ENCODE data around the gene THRAP3. TPM values are rescaled to one million over a fixed set of nuclear protein-coding genes. Genes with fewer than 3 reads are reported as not detected.

The THRAP3 gene
- total and polyA plus RNA-seq, 2 of the 8 experiments (the other 6 are each of a cell fraction or from before 2014, with no cell fraction given) = 40.2 to 183 TPM

DNA sequence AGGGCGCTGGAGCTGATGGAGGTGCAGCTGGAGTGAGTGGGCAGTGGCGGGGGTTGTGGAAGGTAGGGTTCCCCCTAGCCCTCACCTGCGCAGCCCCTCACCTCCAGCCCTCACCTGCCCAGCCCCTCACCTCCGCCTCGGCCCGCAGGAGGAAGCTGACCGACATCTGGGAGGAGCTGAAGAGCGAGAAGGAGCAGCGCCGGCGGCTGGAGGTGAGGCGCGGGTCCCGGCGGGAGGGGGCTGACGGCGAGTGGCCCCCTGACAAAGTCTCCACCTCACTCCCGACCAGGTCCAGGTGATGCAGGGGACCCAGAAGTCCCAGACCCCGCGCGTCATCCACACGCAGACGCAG is 96.5 kb downstream of the THRAP3 start (continued):
- TF ChIP-seq, protein P1, sequence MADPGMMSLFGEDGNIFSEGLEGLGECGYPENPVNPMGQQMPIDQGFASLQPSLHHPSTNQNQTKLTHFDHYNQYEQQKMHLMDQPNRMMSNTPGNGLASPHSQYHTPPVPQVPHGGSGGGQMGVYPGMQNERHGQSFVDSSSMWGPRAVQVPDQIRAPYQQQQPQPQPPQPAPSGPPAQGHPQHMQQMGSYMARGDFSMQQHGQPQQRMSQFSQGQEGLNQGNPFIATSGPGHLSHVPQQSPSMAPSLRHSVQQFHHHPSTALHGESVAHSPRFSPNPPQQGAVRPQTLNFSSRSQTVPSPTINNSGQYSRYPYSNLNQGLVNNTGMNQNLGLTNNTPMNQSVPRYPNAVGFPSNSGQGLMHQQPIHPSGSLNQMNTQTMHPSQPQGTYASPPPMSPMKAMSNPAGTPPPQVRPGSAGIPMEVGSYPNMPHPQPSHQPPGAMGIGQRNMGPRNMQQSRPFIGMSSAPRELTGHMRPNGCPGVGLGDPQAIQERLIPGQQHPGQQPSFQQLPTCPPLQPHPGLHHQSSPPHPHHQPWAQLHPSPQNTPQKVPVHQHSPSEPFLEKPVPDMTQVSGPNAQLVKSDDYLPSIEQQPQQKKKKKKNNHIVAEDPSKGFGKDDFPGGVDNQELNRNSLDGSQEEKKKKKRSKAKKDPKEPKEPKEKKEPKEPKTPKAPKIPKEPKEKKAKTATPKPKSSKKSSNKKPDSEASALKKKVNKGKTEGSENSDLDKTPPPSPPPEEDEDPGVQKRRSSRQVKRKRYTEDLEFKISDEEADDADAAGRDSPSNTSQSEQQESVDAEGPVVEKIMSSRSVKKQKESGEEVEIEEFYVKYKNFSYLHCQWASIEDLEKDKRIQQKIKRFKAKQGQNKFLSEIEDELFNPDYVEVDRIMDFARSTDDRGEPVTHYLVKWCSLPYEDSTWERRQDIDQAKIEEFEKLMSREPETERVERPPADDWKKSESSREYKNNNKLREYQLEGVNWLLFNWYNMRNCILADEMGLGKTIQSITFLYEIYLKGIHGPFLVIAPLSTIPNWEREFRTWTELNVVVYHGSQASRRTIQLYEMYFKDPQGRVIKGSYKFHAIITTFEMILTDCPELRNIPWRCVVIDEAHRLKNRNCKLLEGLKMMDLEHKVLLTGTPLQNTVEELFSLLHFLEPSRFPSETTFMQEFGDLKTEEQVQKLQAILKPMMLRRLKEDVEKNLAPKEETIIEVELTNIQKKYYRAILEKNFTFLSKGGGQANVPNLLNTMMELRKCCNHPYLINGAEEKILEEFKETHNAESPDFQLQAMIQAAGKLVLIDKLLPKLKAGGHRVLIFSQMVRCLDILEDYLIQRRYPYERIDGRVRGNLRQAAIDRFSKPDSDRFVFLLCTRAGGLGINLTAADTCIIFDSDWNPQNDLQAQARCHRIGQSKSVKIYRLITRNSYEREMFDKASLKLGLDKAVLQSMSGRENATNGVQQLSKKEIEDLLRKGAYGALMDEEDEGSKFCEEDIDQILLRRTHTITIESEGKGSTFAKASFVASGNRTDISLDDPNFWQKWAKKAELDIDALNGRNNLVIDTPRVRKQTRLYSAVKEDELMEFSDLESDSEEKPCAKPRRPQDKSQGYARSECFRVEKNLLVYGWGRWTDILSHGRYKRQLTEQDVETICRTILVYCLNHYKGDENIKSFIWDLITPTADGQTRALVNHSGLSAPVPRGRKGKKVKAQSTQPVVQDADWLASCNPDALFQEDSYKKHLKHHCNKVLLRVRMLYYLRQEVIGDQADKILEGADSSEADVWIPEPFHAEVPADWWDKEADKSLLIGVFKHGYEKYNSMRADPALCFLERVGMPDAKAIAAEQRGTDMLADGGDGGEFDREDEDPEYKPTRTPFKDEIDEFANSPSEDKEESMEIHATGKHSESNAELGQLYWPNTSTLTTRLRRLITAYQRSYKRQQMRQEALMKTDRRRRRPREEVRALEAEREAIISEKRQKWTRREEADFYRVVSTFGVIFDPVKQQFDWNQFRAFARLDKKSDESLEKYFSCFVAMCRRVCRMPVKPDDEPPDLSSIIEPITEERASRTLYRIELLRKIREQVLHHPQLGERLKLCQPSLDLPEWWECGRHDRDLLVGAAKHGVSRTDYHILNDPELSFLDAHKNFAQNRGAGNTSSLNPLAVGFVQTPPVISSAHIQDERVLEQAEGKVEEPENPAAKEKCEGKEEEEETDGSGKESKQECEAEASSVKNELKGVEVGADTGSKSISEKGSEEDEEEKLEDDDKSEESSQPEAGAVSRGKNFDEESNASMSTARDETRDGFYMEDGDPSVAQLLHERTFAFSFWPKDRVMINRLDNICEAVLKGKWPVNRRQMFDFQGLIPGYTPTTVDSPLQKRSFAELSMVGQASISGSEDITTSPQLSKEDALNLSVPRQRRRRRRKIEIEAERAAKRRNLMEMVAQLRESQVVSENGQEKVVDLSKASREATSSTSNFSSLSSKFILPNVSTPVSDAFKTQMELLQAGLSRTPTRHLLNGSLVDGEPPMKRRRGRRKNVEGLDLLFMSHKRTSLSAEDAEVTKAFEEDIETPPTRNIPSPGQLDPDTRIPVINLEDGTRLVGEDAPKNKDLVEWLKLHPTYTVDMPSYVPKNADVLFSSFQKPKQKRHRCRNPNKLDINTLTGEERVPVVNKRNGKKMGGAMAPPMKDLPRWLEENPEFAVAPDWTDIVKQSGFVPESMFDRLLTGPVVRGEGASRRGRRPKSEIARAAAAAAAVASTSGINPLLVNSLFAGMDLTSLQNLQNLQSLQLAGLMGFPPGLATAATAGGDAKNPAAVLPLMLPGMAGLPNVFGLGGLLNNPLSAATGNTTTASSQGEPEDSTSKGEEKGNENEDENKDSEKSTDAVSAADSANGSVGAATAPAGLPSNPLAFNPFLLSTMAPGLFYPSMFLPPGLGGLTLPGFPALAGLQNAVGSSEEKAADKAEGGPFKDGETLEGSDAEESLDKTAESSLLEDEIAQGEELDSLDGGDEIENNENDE (IDR thresholded peaks at IDR 0.05; ENCODE audit: insufficient replicate concordance, low read length) = no peak
- TF ChIP-seq RNF2 (IDR thresholded peaks at IDR 0.05; ENCODE audit: borderline replicate concordance, low read depth, low read length, missing control alignments, poor library complexity, severe bottlenecking) = no peak

Data from H1 (cell line).